SK-N-SH treated with all-trans-retinoic acid at 6 μM for 48 hours (cell line): Measurements from ENCODE around the gene ADIRF.

Source experiments
- TOX ChIP-seq: fragments of 250-450 bp; sonication (Bioruptor Pico); IDR thresholded peaks from 2 replicates; pipeline ENCODE4 v1.8.0; 2021; ENCODE audit warnings: mild to moderate bottlenecking, moderate library complexity, borderline replicate concordance
- TF ChIP-seq, protein P1 (sequence below): fragments of 250-450 bp; sonication (Bioruptor Pico); IDR thresholded peaks from 2 replicates; pipeline ENCODE4 v1.5.1; 2020; ENCODE audit warnings: low read depth, mild to moderate bottlenecking, moderate library complexity

DNA sequence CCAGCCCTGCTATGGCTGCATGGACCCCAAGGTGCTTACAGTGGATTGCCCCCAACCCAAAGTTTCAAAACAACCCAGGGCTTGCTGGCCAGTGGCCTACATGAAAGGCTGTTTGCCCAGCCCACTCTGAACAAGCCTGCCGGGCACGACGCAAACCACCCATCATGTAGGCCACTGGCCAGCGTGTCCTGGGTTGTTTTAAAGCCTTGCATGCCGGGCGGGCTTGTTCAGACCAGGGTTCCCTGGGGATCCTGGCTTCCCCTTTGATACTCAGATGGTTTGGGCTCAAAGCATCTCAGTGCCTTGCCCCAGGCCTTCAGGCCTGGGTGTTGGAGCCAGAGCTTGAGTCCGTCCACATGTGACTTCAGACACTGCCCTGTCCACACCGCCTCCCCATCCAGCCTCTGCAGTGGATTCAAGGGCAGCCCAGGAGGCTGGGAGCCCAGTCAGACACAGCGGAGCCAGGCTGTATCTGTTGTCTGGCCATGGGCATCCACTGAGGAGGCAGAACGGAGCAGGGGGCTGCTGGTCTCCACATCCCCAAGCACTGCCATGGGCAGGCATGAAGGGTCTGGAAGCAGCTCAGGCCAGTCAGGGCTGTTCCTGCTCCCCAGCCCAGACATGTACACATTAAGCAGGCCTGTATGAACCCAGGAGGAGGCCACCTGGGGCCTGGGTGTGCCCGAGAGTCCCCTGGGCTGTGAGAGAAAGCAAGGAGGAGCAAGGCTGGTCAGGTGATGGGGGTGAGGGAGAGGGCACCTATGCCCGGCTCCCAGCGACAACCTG, 4.0 kb upstream of the ADIRF start:
- TF ChIP-seq, protein P1, sequence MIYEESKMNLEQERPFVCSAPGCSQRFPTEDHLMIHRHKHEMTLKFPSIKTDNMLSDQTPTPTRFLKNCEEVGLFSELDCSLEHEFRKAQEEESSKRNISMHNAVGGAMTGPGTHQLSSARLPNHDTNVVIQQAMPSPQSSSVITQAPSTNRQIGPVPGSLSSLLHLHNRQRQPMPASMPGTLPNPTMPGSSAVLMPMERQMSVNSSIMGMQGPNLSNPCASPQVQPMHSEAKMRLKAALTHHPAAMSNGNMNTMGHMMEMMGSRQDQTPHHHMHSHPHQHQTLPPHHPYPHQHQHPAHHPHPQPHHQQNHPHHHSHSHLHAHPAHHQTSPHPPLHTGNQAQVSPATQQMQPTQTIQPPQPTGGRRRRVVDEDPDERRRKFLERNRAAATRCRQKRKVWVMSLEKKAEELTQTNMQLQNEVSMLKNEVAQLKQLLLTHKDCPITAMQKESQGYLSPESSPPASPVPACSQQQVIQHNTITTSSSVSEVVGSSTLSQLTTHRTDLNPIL (CRISPR knock-in tag): no peak
- TF ChIP-seq TOX: no peak
